Activated gamma-delta T cell (primary cell): ENCODE results near the gene PXMP4.

Experiments
- DNase-seq: peaks from one replicate; lab custom pipeline; 2025; lab: John Stamatoyannopoulos, UW

Gene PXMP4

DNA sequence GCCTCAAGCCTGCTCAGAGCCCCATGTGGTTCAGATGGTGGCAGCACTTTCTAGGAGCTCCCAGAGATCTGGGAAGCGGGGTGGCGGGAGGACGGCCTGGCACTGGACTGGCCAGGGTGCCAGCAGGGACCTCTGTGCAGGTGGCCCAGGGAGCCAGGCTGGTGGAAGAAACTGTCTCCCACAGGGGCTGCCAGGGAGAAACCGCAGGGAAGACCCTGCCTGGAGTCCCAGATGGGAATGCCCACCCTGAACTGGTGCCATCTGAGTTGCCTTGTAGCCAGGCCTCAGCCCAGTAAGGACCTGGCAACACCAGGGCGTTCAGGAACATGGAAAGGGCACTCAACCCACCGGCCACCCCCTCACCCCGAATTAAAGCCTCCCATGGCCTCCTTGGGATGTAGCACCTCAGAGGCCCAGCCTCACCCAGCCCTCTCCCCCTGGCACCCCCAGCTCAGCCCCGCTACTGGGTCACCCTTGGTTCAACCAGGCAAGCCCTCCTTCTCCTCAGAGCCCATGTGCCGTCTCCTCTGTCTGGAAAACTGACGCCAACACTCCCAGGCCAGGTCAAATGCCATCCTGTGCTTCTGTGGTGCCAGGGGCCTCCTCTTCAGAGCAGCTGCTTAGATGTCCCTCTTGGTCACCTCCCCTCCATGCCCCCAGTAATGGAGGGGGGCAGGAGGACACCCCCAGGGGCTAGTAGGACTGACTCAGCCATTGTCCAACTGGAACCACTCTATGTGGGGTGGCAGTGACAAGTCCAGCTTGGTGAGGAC, 63.9 kb downstream of the PXMP4 start:
- no peak for DNase-seq

DNA sequence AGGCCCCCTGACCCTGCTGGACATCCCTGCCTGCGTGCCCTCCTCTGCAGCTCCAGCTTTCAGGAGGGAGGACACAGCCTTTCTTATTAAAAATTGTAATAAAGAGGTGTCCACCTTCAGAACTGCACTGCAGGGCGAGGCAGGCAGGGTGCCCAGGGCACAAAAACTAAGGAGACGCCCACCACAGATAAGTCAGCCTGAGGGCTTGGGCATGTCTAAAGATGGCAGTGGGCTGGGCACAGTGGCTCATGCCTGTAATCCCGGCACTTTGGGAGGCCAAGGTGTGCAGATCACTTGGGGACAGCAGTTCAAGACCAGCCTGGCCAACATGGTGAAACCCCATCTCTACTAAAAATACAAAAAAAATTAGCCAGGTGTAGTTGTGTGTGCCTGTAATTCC, 64.9 kb downstream of the PXMP4 start:
- DNase-seq, result no peak

DNA sequence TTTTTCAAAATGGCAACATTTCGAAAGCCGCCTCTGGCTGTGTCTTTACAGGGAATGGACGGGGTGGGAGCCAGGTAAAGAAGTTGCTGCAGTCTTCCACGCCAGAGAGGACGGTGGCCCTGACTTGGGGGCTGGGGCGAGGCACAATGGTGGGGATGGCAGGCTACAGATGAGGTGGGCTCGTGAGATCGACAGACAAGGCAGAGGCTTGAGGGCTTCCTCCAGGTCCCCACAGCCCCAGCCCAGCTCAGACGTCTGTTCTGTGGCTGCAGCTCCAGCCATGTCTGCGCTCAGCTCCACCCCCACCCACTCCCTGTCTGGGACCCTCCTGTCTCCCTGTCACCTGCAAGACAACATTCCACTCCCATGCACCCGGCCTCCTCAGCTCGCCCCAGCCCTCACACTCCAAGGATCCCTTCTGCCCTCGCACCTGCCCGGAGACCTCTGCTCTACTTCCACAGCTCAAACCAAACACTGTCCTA, 65.4 kb downstream of the PXMP4 start:
- no peak for DNase-seq

DNA sequence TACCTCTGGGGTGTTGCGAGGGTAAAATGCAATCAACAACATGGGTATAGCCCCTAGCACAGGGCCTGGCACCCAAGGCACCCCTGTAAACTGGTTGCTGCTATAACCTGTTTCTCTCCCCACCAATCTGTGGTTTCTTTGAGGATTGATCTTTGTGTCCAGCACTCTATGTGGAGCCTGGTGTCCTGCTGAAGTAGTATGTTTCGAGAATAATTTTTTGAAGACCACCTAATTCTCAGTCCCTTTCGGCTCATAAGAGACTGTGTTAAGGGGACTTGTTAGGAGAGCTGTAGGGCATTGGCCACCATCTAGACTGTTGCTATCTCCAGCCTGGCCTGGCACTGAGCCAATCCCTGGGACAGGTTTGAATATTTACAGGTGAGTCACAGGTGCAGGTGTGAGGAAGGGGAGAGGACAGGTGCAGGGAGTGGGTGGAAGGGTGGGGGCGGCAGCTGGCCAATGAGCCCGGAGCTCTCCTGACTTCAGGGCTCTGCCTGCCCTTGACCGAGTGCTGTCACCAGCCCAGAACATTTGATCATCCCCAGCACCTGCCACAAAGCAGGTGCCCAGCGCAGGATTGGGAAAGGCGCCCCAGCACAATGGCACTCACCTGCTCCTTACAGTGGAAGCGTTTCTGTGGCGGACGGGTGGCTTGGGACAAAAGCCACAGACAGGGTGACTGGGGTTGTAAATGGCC, 66.1 kb downstream of the PXMP4 start:
- DNase-seq, result no peak

DNA sequence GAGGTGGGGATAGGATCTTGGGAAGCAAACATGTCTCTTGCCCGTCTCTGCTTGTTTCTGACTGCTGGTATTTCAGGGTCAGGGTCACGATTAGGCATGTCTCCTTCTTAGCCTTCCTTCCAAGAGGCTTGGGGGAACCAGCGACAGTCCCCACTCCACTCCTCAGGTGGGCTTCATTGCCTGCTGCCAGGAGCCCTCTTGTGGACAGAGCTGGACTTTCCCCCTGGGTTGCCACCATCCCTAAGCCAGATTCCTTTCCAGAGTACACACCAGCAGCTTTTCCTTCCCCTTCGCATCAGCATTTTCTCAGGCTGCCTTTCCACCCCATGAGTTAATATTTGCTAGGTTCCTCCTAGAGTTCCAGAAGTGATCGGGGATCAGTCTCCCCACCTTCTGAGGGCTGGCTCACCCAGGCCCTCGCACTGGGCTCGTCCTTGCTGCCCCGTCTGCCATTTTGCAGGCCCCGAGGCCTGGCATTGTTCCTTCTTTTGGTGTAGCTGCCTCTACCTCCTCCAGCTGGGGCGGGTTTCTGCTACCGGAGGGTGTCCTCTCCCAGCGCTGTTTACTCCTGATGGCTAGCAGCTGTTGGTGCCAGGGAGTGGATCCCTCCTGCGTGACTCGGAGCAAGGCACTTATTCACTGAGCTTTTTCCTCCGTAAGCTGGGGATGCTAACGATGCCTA, 66.8 kb downstream of the PXMP4 start:
- DNase-seq, result no peak
